Osteoblast (primary cell): ENCODE results near the gene IL4I1. TPM values are rescaled to one million over a fixed set of nuclear protein-coding genes. Genes with fewer than 3 reads are reported as not detected.
A peak's percentile ranks its signal among the peaks of the same experiment; 100 is the strongest.

ENCODE experiments used
- DNase-seq: peaks from one replicate; pipeline ENCODE4 v3.0.0; 2011; ENCODE audit warnings: low spot score, mixed read lengths; ENCODE audit not compliant: insufficient read length; ENCODE audit errors: missing footprints
- H2AFZ ChIP-seq: 2 replicates; pipeline ENCODE4 v1.6.0; 2011; ENCODE audit warnings: mild to moderate bottlenecking, low read length
- H3K27ac ChIP-seq: 2 replicates; pipeline ENCODE4 v1.5.1; 2011; ENCODE audit warnings: mild to moderate bottlenecking, low read depth, low read length, moderate library complexity
- H3K27me3 ChIP-seq: 2 replicates; pipeline ENCODE4 v1.6.0; 2012; ENCODE audit warnings: mild to moderate bottlenecking, control low read depth, inconsistent platforms, low read length, moderate library complexity; ENCODE audit not compliant: insufficient read depth
- H3K36me3 ChIP-seq: 2 replicates; pipeline ENCODE4 v1.5.1; 2011; ENCODE audit warnings: mild to moderate bottlenecking, low read length, control low read depth, moderate library complexity; ENCODE audit not compliant: insufficient read depth
- H3K4me1 ChIP-seq: 2 replicates; pipeline ENCODE4 v1.5.1; 2011; ENCODE audit warnings: mild to moderate bottlenecking, low read length, control low read depth, moderate library complexity; ENCODE audit not compliant: insufficient read depth
- H3K4me2 ChIP-seq: 2 replicates; pipeline ENCODE4 v1.6.0; 2011; ENCODE audit warnings: mild to moderate bottlenecking, low read length; ENCODE audit not compliant: insufficient read depth
- H3K4me3 ChIP-seq: fragments of 200-600 bp; sonication (generic); 3 replicates; pipeline ENCODE4 v1.5.1; 2012; ENCODE audit warnings: mild to moderate bottlenecking, low read length, inconsistent platforms; ENCODE audit not compliant: insufficient read depth
- H3K79me2 ChIP-seq: 2 replicates; pipeline ENCODE4 v1.6.0; 2012; ENCODE audit warnings: mild to moderate bottlenecking, low read length, control low read depth, inconsistent platforms; ENCODE audit not compliant: insufficient read depth
- H3K9me3 ChIP-seq: 2 replicates; pipeline ENCODE4 v1.5.1; 2011; ENCODE audit warnings: low read depth, low read length, control low read depth
- H4K20me1 ChIP-seq: 2 replicates; pipeline ENCODE4 v1.6.0; 2012; ENCODE audit warnings: mild to moderate bottlenecking, low read length, control low read depth; ENCODE audit not compliant: insufficient read depth
- CTCF ChIP-seq: IDR thresholded peaks from 2 replicates; pipeline ENCODE4 v1.5.1; 2011; ENCODE audit warnings: mild to moderate bottlenecking, low read depth, low read length, moderate library complexity; ENCODE audit errors: extremely low read depth
- total RNA-seq: library from RNA; depleted of rRNA; stranded (reverse); fragments of >200 nt; gene quantifications from 2 replicates; pipeline ENCODE4 v1.2.3, GENCODE V29; 2012

Gene IL4I1
- total RNA-seq, 1 donor = 1.4 TPM

DNA sequence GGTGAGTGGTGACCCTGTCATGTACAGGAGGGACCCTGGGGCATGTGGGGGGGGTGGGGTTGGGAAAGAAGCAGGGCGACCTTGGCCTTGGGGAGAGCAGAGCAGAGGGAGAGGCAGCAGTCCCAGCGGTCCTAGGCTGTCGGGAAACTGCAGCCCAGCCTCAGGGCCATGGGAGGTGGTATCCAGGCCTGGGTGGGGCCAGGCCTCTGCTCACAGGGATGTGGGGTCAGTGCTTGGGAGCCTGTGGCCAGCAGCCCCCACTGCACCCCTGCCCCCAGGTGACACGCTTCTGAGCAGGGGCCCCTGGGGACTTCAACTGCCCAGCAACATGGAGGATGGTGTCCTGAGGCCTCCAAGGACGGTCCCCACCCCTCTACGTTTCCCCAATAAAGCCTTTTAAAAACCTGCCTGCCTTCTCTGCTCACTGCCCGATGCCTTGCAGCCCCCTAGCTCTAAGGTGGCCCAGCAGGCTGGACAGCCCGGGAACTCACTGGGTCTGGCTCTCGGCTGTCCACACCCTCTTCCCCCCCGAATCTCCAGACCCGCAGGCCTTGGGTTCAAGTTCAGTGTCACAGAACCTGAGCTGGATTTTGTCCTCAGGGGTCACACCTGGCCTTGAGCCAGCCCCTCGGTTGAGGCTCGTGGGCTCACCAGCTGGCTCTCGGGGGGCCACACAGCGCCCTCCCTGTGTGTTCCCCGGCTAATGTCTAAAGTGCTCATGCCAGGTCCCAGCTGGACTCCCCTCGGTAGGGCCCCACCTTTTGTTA lies 36.2 kb downstream of the IL4I1 start:
- H3K4me1 ChIP-seq = peaks cover 15% of the 10 kb centered on the region
- H3K79me2 ChIP-seq = peaks cover 27% of the 10 kb centered on the region
- no peak overlapping the region for H2AFZ ChIP-seq
- no peak for TF ChIP-seq CTCF
- peaks cover 24% of the 10 kb centered on the region for H4K20me1 ChIP-seq
- H3K27ac ChIP-seq = no peak overlapping the region
- no peaks in the 10 kb centered on the region for H3K9me3 ChIP-seq
- no peak overlapping the region for H3K4me3 ChIP-seq
- H3K27me3 ChIP-seq = no peaks in the 10 kb centered on the region
- no peak overlapping the region for H3K4me2 ChIP-seq
- DNase-seq = no peak
- peaks cover 65% of the 10 kb centered on the region for H3K36me3 ChIP-seq

DNA sequence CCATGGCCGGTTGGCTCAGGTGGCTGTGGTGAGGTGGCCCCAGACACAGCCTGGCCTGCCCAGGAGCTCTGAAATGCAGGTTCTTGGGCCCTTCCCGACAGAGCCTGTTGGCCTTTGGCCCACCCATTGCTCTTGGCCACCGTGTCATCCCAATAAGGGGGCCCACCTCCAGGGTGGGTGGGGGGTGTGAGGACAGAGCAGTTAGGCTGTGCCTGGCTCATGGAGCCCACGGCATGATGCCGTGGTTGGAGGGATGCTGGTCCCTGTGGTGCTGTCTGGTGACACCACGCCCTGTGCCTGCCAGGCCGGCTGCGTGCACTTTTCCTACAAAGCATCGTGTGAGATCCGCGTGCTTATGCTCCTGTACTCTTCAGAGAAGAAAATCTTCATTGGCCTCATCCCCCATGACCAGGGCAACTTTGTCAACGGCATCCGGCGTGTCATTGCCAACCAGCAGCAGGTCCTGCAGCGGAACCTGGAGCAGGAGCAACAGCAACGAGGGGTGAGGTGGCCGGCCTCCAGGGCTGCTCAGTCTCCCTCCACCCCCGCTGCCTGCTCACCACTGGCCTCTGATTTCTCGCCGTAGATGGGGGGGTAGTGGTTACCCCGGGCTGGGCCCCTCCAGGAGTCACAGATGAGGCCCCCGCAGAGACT lies 36.9 kb downstream of the IL4I1 start:
- Histone ChIP-seq H3K79me2 (peaks cover 28% of the 10 kb centered on the region), H2AFZ (no peak overlapping the region), H3K9me3 (no peaks in the 10 kb centered on the region), H3K36me3 (peaks cover 68% of the 10 kb centered on the region), H3K27me3 (no peaks in the 10 kb centered on the region), H3K4me1 (peaks cover 15% of the 10 kb centered on the region), H3K27ac (peak overlapping the region; percentile 17), H4K20me1 (peaks cover 25% of the 10 kb centered on the region), H3K4me2 (no peak overlapping the region), H3K4me3 (no peak overlapping the region)
- no peak for TF ChIP-seq CTCF
- DNase-seq = no peak

DNA sequence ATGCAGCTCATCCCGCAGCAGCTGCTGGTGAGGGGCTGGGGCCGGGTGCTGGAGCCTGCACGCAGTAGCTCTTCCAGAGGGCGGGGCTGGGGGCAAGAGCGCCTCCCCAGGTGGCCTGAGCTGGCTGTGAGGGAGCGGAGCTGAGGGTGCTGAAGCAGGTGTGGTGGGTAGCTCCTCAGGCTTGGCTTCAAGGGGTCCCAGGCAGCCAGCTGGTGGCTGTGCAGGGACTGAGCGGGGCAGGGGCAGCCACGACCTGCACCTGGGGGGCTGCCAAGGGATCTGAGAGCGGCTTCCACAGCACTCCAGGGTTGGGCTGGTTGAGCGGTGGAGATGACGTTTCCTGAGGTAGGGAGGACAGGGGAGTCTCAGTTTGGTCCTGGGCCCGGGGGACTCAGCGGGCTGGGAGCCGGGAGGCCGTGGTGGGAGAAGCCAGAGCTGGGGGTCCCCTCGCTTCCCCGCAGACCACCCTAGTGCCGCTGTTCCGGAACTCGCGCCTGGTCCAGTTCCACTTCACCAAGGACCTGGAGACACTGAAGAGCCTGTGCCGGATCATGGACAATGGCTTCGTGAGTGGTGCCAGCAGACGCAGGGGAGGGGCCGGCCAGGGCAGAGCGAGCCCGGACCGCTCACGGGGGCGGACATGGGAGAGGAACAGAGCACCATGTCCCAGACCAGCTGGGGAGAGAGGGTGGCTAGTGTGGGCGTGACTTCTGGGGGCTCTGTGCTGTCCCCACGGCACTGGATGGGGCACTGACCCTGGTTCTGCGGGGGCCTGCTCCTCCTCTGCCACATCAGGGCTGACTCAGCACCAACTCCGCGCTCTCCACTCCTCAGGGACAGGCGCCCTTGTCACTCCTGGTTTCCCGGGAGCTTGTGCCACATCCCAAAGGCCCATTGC lies 38.4 kb downstream of the IL4I1 start:
- no peaks in the 10 kb centered on the region for H3K27me3 ChIP-seq
- H3K9me3 ChIP-seq = no peaks in the 10 kb centered on the region
- no peak for TF ChIP-seq CTCF
- no peak overlapping the region for H2AFZ ChIP-seq
- no peak overlapping the region for H3K4me3 ChIP-seq
- H3K27ac ChIP-seq = peak overlapping the region; percentile 52
- H3K4me1 ChIP-seq = peaks cover 19% of the 10 kb centered on the region
- peaks cover 29% of the 10 kb centered on the region for H4K20me1 ChIP-seq
- peaks cover 54% of the 10 kb centered on the region for H3K36me3 ChIP-seq
- H3K79me2 ChIP-seq = peaks cover 26% of the 10 kb centered on the region
- DNase-seq = peak; percentile 94
- H3K4me2 ChIP-seq = no peak overlapping the region

GRCh38 chr19:49857838-49858087 lies 38.9 kb downstream of the IL4I1 start:
- peaks cover 25% of the 10 kb centered on the region for H3K4me1 ChIP-seq
- no peaks in the 10 kb centered on the region for H3K27me3 ChIP-seq
- DNase-seq = no peak
- no peak overlapping the region for H3K4me3 ChIP-seq
- no peak overlapping the region for H2AFZ ChIP-seq
- H3K9me3 ChIP-seq = no peaks in the 10 kb centered on the region
- no peak overlapping the region for H3K27ac ChIP-seq
- H4K20me1 ChIP-seq = peaks cover 30% of the 10 kb centered on the region
- peaks cover 24% of the 10 kb centered on the region for H3K79me2 ChIP-seq
- H3K36me3 ChIP-seq = peaks cover 50% of the 10 kb centered on the region
- H3K4me2 ChIP-seq = no peak overlapping the region
- TF ChIP-seq CTCF = no peak
